GM12878 (cell line): ENCODE results near the gene SEC16B. TPM values are rescaled to one million over a fixed set of nuclear protein-coding genes. Genes with fewer than 3 reads are reported as not detected.

Experiments used
- ATAC-seq: fragments of 200-7000 bp; cut with Tn5 transposase; 3 replicates; pipeline ENCODE4 v1.9.1; 2020; ENCODE audit warnings: mild to moderate bottlenecking, moderate library complexity
- BruUV-seq: library from RNA; stranded (reverse); fragments of 400-500 nt; replicated peaks from 2 replicates; lab custom pipeline; 2021; lab: Mats Ljungman, UMichigan
- CTCF ChIA-PET: fragments of 300-600 bp; sonication (Branson Sonifier 250); formaldehyde crosslinking; extraction: SDS; loops from one replicate; lab custom pipeline; 2021; ENCODE audit warnings: inconsistent platforms; lab: Yijun Ruan, JAX
- POLR2A ChIA-PET: fragments of 350-600 bp; formaldehyde crosslinking; extraction: SDS; loops from one replicate; lab custom pipeline; 2021; ENCODE audit warnings: inconsistent platforms; lab: Charles Lee
- RAD21 ChIA-PET: fragments of 300-600 bp; sonication (Branson Sonifier 250); formaldehyde crosslinking; loops from one replicate; lab custom pipeline; 2023; ENCODE audit warnings: antibody characterized with exemption; ENCODE audit not compliant: unreplicated experiment; lab: Charles Lee
- SMC1A ChIA-PET: fragments of 300-600 bp; sonication (Branson Sonifier 250); formaldehyde crosslinking; loops from one replicate; lab custom pipeline; 2023; ENCODE audit not compliant: unreplicated experiment, uncharacterized antibody; lab: Charles Lee
- DNase-seq: peaks from one replicate; pipeline ENCODE4 v3.0.0-alpha.2; 2011; ENCODE audit warnings: low read depth, low spot score
- FAIRE-seq: peaks from 3 replicates; lab custom pipeline; 2011; peaks lifted over from hg19 to GRCh38; lab: Jason Lieb, UNC
- H2AFZ ChIP-seq: 2 replicates; pipeline ENCODE4 v1.6.0; 2011; ENCODE audit warnings: low read depth, low read length, control low read depth; ENCODE audit not compliant: control insufficient read depth
- H3K27ac ChIP-seq: 2 replicates; pipeline ENCODE4 v1.5.1; 2011; ENCODE audit warnings: control low read depth; ENCODE audit not compliant: control insufficient read depth, insufficient read depth
- H3K27me3 ChIP-seq, 2 experiments: replicated peaks in 1 of 2; 2 replicates each; pipeline versions ENCODE4 v1.6.0 to v1.6.1; 2011; ENCODE audit warnings: low read length in 1 of 2; ENCODE audit not compliant: control insufficient read depth in 2 of 2, insufficient read depth in 2 of 2
- H3K36me3 ChIP-seq, 2 experiments: 2 replicates each; pipeline ENCODE4 v1.5.1; 2011; ENCODE audit warnings: low read length in 1 of 2; ENCODE audit not compliant: control insufficient read depth in 2 of 2, insufficient read depth in 2 of 2
- H3K4me1 ChIP-seq: 2 replicates; pipeline ENCODE4 v1.6.1; 2011; ENCODE audit warnings: mild to moderate bottlenecking, low read length, moderate library complexity, mixed read lengths; ENCODE audit not compliant: control insufficient read depth, insufficient read depth
- H3K4me2 ChIP-seq: 2 replicates; pipeline ENCODE4 v1.6.0; 2011; ENCODE audit warnings: control low read depth; ENCODE audit not compliant: control insufficient read depth, insufficient read depth
- H3K4me3 ChIP-seq: fragments of 200-600 bp; sonication (generic); 2 replicates; pipeline ENCODE4 v1.5.1; 2016
- H3K79me2 ChIP-seq: 2 replicates; pipeline ENCODE4 v1.6.0; 2011; ENCODE audit warnings: low read length; ENCODE audit not compliant: control insufficient read depth, insufficient read depth
- H3K9ac ChIP-seq: 2 replicates; pipeline ENCODE4 v1.8.0; 2011; ENCODE audit warnings: low read length, control low read depth, mixed read lengths; ENCODE audit not compliant: control insufficient read depth, insufficient read depth
- H3K9me3 ChIP-seq: replicated peaks from 3 replicates; pipeline ENCODE4 v1.5.1; 2011; ENCODE audit warnings: mild to moderate bottlenecking, low read length; ENCODE audit not compliant: control insufficient read depth, insufficient read depth
- H4K20me1 ChIP-seq: 2 replicates; pipeline ENCODE4 v1.6.0; 2011; ENCODE audit not compliant: control insufficient read depth, insufficient read depth
- BMI1 ChIP-seq: fragments of 450-650 bp; IDR thresholded peaks from 2 replicates; pipeline ENCODE4 v1.6.1; 2016; ENCODE audit warnings: mild to moderate bottlenecking, moderate library complexity, borderline replicate concordance
- CEBPZ ChIP-seq: fragments of 150-350 bp; IDR thresholded peaks from 2 replicates; pipeline ENCODE4 v1.6.1; 2016; ENCODE audit warnings: low read depth, low read length
- EGR1 ChIP-seq, 2 experiments: IDR thresholded peaks; 1 replicate in 1 of 2; 2 replicates in 1 of 2; pipeline ENCODE4 v1.6.1; 2011 to 2012; ENCODE audit warnings: low read depth in 2 of 2, low read length in 2 of 2, borderline replicate concordance in 1 of 2, mild to moderate bottlenecking in 1 of 2, moderate library complexity in 1 of 2
- JUND ChIP-seq: IDR thresholded peaks from 2 replicates; pipeline ENCODE4 v1.6.1; 2012; ENCODE audit warnings: low read depth, mild to moderate bottlenecking, low read length, improper control_type of control experiment, moderate library complexity
- MTA2 ChIP-seq: fragments of 450-650 bp; IDR thresholded peaks from 2 replicates; pipeline ENCODE4 v1.6.1; 2016; ENCODE audit warnings: low read depth, mild to moderate bottlenecking, moderate library complexity
- NR2C1 ChIP-seq: fragments of 450-650 bp; IDR thresholded peaks from 2 replicates; pipeline ENCODE4 v1.6.1; 2017; ENCODE audit warnings: antibody characterized with exemption, mild to moderate bottlenecking, moderate library complexity
- PBX3 ChIP-seq: IDR thresholded peaks from 2 replicates; pipeline ENCODE4 v1.6.1; 2011; ENCODE audit warnings: mild to moderate bottlenecking, low read depth, low read length, moderate library complexity; ENCODE audit not compliant: insufficient replicate concordance
- RELA ChIP-seq: fragments of 450-650 bp; IDR thresholded peaks from 2 replicates; pipeline ENCODE4 v1.8.0; 2014; ENCODE audit warnings: borderline replicate concordance; ENCODE audit not compliant: partially characterized antibody
- RUNX3 ChIP-seq: IDR thresholded peaks from 2 replicates; pipeline ENCODE4 v1.6.1; 2012; ENCODE audit warnings: low read length, inconsistent platforms
- STAT1 ChIP-seq: fragments of 450-650 bp; conservative IDR thresholded peaks from 2 replicates; pipeline ENCODE4 v1.6.1; 2014; ENCODE audit warnings: antibody characterized with exemption, mild to moderate bottlenecking
- YY1 ChIP-seq: IDR thresholded peaks from 2 replicates; pipeline ENCODE4 v1.6.1; 2011; ENCODE audit warnings: low read depth, mild to moderate bottlenecking, low read length
- ZZZ3 ChIP-seq: IDR thresholded peaks from 2 replicates; pipeline ENCODE4 v1.6.1; 2011; ENCODE audit warnings: low read depth; ENCODE audit not compliant: control insufficient read depth, insufficient read length
- WGBS: methylation state at CpG from one replicate; pipeline ENCODE4 v1.1.6; 2016; ENCODE audit warnings: low lambda C conversion rate; ENCODE audit not compliant: insufficient replicate concordance, insufficient coverage; ENCODE audit errors: missing lambda C conversion rate; 5-methylcytosine and 5-hydroxymethylcytosine counted together
- in situ Hi-C: fragments of 300-500 bp; cut with MboI; formaldehyde crosslinking; loops from 9 replicates; pipeline ENCODE4 v1.14.3; 2018; ENCODE audit warnings: mixed read lengths
- intact Hi-C: fragments of 100-400 bp; cut with micrococcal nuclease; formaldehyde crosslinking; loops from one replicate; pipeline ENCODE4 v1.14.2; 2022; ENCODE audit not compliant: unreplicated experiment
- polyA plus RNA-seq, 11 experiments: library from polyadenylated mRNA; depleted of rRNA in 4 of 11; unstranded in 6 of 11; stranded (reverse) in 5 of 11; fragments of >200 nt; fragmentation: Nextera tagmentation in 4 of 11; fragmentation: Illumina TruSeq in 1 of 11; extraction: Ambion mirVana in 4 of 11; extraction: Trizol in 1 of 11; gene quantifications; 1 replicate in 1 of 11; 2 replicates in 10 of 11; pipeline versions ENCODE4 v1.2.1 to v1.2.3, GENCODE V29; 2011 to 2016; ENCODE audit warnings: inconsistent platforms in 2 of 11, missing spikeins in 2 of 11, low read depth in 1 of 11
- total RNA-seq, 4 experiments: library from RNA; depleted of rRNA in 3 of 4; stranded (reverse); fragments of >200 nt in 3 of 4; fragmentation: Illumina TruSeq in 1 of 4; extraction: Trizol in 1 of 4; gene quantifications; 2 replicates each; pipeline versions ENCODE4 v1.2.1 to v1.2.3, GENCODE V29; 2013 to 2021
- TF ChIP-seq, protein P1 (sequence below): IDR thresholded peaks from 2 replicates; pipeline ENCODE4 v1.6.1; 2011; ENCODE audit warnings: borderline replicate concordance, low read depth, mild to moderate bottlenecking, moderate library complexity, low read length; ENCODE audit not compliant: insufficient read depth, poor library complexity, severe bottlenecking
- TF ChIP-seq, protein P2 (sequence below), 3 experiments: IDR thresholded peaks in 2 of 3; conservative IDR thresholded peaks in 1 of 3; 2 replicates each; pipeline ENCODE4 v1.5.1; 2011; ENCODE audit warnings: low read depth in 3 of 3, low read length in 3 of 3, mild to moderate bottlenecking in 3 of 3, control low read depth in 2 of 3, moderate library complexity in 2 of 3, inconsistent platforms in 1 of 3, mixed read lengths in 1 of 3; ENCODE audit not compliant: control insufficient read depth in 2 of 3, insufficient read depth in 1 of 3; ENCODE audit errors: extremely low read depth in 1 of 3

The SEC16B gene
- total and polyA plus RNA-seq, 10 of the 15 experiments (the other 5 are each of a cell fraction or from before 2014, with no cell fraction given) = 0.10 to 0.94 (median 0.17) TPM; not detected in 2

DNA sequence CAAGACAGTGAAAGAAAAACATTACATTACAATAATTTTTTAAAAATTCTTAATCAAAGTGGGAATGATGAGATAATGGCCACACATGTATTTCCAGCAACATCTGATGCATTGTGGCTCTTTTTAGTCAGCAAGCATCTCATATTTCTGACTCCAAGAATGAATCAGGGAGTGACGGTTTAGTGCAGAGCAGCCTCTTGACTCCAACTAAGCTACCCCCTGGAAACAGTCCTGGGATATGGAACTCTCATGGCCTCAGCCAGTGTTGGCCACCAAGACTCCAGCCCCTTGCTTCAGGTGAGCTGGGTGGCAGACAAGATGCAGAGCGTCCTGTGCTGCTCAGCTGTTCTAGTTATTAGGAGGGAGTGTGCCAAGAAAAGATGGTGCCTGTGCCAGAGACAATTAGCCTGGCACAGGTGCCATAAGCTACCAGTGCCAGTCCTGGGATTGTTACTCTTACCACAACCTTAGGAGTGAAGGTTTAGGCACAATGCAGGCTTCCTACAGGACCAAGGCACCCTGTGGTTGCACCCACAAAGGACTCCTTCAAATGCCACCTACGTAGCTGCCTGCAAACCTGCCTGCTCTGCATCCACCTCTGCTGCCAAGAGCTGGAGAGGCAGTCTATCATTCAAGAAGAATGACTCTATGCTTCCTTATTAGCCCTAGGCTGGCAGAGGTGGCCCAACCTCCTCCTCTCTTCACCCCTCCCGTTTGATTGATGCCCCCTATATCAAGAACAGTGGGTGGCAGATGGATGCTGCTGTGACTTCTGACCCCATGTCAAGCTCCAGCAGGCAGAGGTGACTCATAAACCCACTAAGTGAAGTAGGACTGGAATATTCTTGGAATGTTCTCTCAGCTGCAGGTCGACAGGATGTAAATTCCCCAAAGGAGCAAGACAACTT lies 6.0 kb upstream of the SEC16B start:
- POLR2A ChIA-PET = interaction anchor here (0.7 kb wide), 1 partner anchor 11 kb away, joined by 3 read pairs; no protein-coding TSS in a partner anchor
- no peak for DNase-seq
- H3K4me2 ChIP-seq = no peak overlapping the region

More for the DNA sequence above, 6.0 kb upstream of the SEC16B start:
- RAD21 ChIA-PET = no interaction called here
- TF ChIP-seq NR2C1 = no peak
- no peak for TF ChIP-seq STAT1
- no peak for TF ChIP-seq MTA2
- TF ChIP-seq, protein P1, sequence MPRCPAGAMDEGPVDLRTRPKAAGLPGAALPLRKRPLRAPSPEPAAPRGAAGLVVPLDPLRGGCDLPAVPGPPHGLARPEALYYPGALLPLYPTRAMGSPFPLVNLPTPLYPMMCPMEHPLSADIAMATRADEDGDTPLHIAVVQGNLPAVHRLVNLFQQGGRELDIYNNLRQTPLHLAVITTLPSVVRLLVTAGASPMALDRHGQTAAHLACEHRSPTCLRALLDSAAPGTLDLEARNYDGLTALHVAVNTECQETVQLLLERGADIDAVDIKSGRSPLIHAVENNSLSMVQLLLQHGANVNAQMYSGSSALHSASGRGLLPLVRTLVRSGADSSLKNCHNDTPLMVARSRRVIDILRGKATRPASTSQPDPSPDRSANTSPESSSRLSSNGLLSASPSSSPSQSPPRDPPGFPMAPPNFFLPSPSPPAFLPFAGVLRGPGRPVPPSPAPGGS = no peak
- TF ChIP-seq PBX3 = no peak
- TF ChIP-seq YY1 = no peak
- TF ChIP-seq CEBPZ = no peak
- TF ChIP-seq JUND = no peak
- TF ChIP-seq, protein P2, sequence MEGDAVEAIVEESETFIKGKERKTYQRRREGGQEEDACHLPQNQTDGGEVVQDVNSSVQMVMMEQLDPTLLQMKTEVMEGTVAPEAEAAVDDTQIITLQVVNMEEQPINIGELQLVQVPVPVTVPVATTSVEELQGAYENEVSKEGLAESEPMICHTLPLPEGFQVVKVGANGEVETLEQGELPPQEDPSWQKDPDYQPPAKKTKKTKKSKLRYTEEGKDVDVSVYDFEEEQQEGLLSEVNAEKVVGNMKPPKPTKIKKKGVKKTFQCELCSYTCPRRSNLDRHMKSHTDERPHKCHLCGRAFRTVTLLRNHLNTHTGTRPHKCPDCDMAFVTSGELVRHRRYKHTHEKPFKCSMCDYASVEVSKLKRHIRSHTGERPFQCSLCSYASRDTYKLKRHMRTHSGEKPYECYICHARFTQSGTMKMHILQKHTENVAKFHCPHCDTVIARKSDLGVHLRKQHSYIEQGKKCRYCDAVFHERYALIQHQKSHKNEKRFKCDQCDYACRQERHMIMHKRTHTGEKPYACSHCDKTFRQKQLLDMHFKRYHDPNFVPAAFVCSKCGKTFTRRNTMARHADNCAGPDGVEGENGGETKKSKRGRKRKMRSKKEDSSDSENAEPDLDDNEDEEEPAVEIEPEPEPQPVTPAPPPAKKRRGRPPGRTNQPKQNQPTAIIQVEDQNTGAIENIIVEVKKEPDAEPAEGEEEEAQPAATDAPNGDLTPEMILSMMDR (IDR thresholded peaks at IDR 0.05 in 2 of 3, conservative IDR thresholded peaks at IDR 0.05 in 1 of 3; ENCODE audit: control insufficient read depth in 2 of 3, extremely low read depth in 1 of 3, insufficient read depth in 1 of 3, low read depth in 3 of 3, low read length in 3 of 3) = no peak
- TF ChIP-seq RELA = no peak
- no peak for TF ChIP-seq RUNX3
- no peak for TF ChIP-seq EGR1 (IDR thresholded peaks at IDR 0.05; ENCODE audit: borderline replicate concordance in 1 of 2, low read depth in 2 of 2, low read length in 2 of 2)
- no peak for TF ChIP-seq BMI1
- TF ChIP-seq ZZZ3 = no peak
- TF ChIP-seq, all 136 proteins: peak for 0
- 1% methylated on average over 5 of the region's 5 CpGs for WGBS
- ATAC-seq (no peak), FAIRE-seq (no peak)
- no TSS peak for BruUV-seq
- CTCF ChIA-PET = no interaction called here
- H3K79me2 ChIP-seq = no peaks in the 10 kb centered on the region
- no peak overlapping the region for H2AFZ ChIP-seq
- H3K9me3 ChIP-seq = no peaks in the 10 kb centered on the region; the same call in 2 of the 3 replicates
- SMC1A ChIA-PET = interaction anchor here (0.8 kb wide), 1 partner anchor 12 kb away, joined by 3 read pairs; no protein-coding TSS in a partner anchor
- H4K20me1 ChIP-seq = no peaks in the 10 kb centered on the region
- in situ Hi-C loops (no loop called here), intact Hi-C loops (no loop called here)
- H3K27ac ChIP-seq = no peak overlapping the region
- no peaks in the 10 kb centered on the region for H3K36me3 ChIP-seq
- no peaks in the 10 kb centered on the region for H3K4me1 ChIP-seq
- no peak overlapping the region for H3K4me3 ChIP-seq
- no peaks in the 10 kb centered on the region for H3K27me3 ChIP-seq
- H3K9ac ChIP-seq = no peak overlapping the region
